Activated naive CD8-positive, alpha-beta T cell treated with anti-CD3 and anti-CD28 coated beads, Interleukin-2, amount 10 ng/mL, durations not matched to agents 7 days and 5 days (primary cell): ENCODE results near the gene PPIL1. TPM values are rescaled to one million over a fixed set of nuclear protein-coding genes. Genes with fewer than 3 reads are reported as not detected.
A peak's percentile ranks its signal among the peaks of the same experiment; 100 is the strongest.

Experiments
- ATAC-seq: fragments of 150-1000 bp; cut with Tn5 transposase; one replicate; pipeline ENCODE4 v1.10.0; 2021; ENCODE audit warnings: low read depth, moderate library complexity
- POLR2A ChIA-PET: fragments of 350-600 bp; sonication (Branson Sonifier 250); formaldehyde crosslinking; loops from one replicate; lab custom pipeline; 2021; ENCODE audit warnings: antibody characterized with exemption; lab: Charles Lee
- DNase-seq: peaks from one replicate; pipeline ENCODE4 v3.0.0; 2021
- H3K27ac Mint-ChIP-seq: one replicate; pipeline ENCODE4 v1.8.0; 2022; ENCODE audit warnings: mild to moderate bottlenecking, mixed read lengths
- H3K27me3 Mint-ChIP-seq: one replicate; pipeline ENCODE4 v1.8.0; 2022; ENCODE audit warnings: mild to moderate bottlenecking, moderate library complexity, mixed read lengths
- H3K36me3 Mint-ChIP-seq: one replicate; pipeline ENCODE4 v1.8.0; 2021; ENCODE audit warnings: mild to moderate bottlenecking, mixed read lengths
- H3K4me1 Mint-ChIP-seq: one replicate; pipeline ENCODE4 v1.8.0; 2021; ENCODE audit warnings: mixed read lengths
- H3K4me3 Mint-ChIP-seq: one replicate; pipeline ENCODE4 v1.8.0; 2022; ENCODE audit warnings: mild to moderate bottlenecking, moderate library complexity, mixed read lengths
- H3K9me3 Mint-ChIP-seq: one replicate; pipeline ENCODE4 v1.8.0; 2021; ENCODE audit warnings: mixed read lengths
- total RNA-seq, 2 experiments: library from RNA; stranded (reverse); gene quantifications; one replicate each; pipeline ENCODE4 v1.2.3, GENCODE V29; 2021

PPIL1 gene
- total RNA-seq, result 10 to 100 TPM; 18.5 to 19.9 TPM

GRCh38 chr6:36874443-36875249 lies at the start of gene PPIL1:
Gene PPIL1, minus strand, starts transcription at chr6:36874803. Its CDS starts 31 bp downstream, at chr6:36874772.
- DNase-seq (peak; percentile 87), ATAC-seq (peak; percentile 91)
- POLR2A ChIA-PET, result interaction anchor here (0.8 to 2.5 kb wide), 12 partner anchors 8 to 196 kb away, joined by 3 to 21 read pairs (median 4); partner anchors contain the start of genes C6orf89, CDKN1A and MTCH1
- Mint-ChIP-seq H3K4me3 (peak within 1 kb of the TSS; percentile 97), H3K27me3 (peaks cover 3% of the 10 kb centered on the region), H3K9me3 (no peaks in the 10 kb centered on the region), H3K27ac (peak within 1 kb of the TSS; percentile 98), H3K36me3 (peaks cover 8% of the 10 kb centered on the region), H3K4me1 (peaks cover 28% of the 10 kb centered on the region)

- Mint-ChIP-seq H3K4me3 (no peak overlapping the region), H3K4me1 (peaks cover 17% of the 10 kb centered on the region), H3K27me3 (no peaks in the 10 kb centered on the region), H3K9me3 (no peaks in the 10 kb centered on the region), H3K27ac (peak overlapping the region; percentile 3), H3K36me3 (peaks cover 12% of the 10 kb centered on the region)
- POLR2A ChIA-PET, result interaction anchor here (1.2 to 1.4 kb wide), 2 partner anchors 13 to 62 kb away, joined by 3 read pairs; partner anchors contain the start of gene MTCH1
- DNase-seq, result no peak
- ATAC-seq, result peak; percentile 65
These were observed 49.5 kb upstream of the PPIL1 start for GRCh38 chr6:36924131-36924530.

GRCh38 chr6:36920546-36920945 lies 45.9 kb upstream of the PPIL1 start:
- no peak for ATAC-seq
- Mint-ChIP-seq H3K9me3 (no peaks in the 10 kb centered on the region), H3K27ac (no peak overlapping the region), H3K4me3 (no peak overlapping the region), H3K36me3 (peaks cover 15% of the 10 kb centered on the region), H3K4me1 (peaks cover 12% of the 10 kb centered on the region), H3K27me3 (no peaks in the 10 kb centered on the region)
- POLR2A ChIA-PET, result no interaction called here
- DNase-seq, result no peak

- Mint-ChIP-seq H3K4me1 (peaks cover 7% of the 10 kb centered on the region), H3K27ac (no peak overlapping the region), H3K27me3 (no peaks in the 10 kb centered on the region), H3K36me3 (peaks cover 15% of the 10 kb centered on the region), H3K9me3 (no peaks in the 10 kb centered on the region), H3K4me3 (no peak overlapping the region)
- POLR2A ChIA-PET, result no interaction called here
- ATAC-seq, result no peak
- DNase-seq, result no peak
These were observed 45.4 kb upstream of the PPIL1 start for GRCh38 chr6:36920049-36920448.

- Mint-ChIP-seq H3K36me3 (peaks cover 25% of the 10 kb centered on the region), H3K27ac (no peak overlapping the region), H3K4me3 (no peak overlapping the region), H3K9me3 (no peaks in the 10 kb centered on the region), H3K4me1 (peaks cover 14% of the 10 kb centered on the region), H3K27me3 (no peaks in the 10 kb centered on the region)
- POLR2A ChIA-PET, result no interaction called here
- no peak for DNase-seq
- no peak for ATAC-seq
These were observed 43.1 kb upstream of the PPIL1 start for GRCh38 chr6:36917541-36918193.

GRCh38 chr6:36916126-36916525 lies 41.5 kb upstream of the PPIL1 start:
- peaks cover 31% of the 10 kb centered on the region for H3K36me3 Mint-ChIP-seq
- DNase-seq (no peak), ATAC-seq (no peak)
- H3K4me1 Mint-ChIP-seq, result peaks cover 26% of the 10 kb centered on the region
- POLR2A ChIA-PET, result interaction anchor here (1.1 kb wide), 1 partner anchor 260 kb away, joined by 3 read pairs; no protein-coding TSS in a partner anchor
- no peak overlapping the region for H3K4me3 Mint-ChIP-seq
- H3K27ac Mint-ChIP-seq, result peak overlapping the region; percentile 8
- no peaks in the 10 kb centered on the region for H3K9me3 Mint-ChIP-seq
- H3K27me3 Mint-ChIP-seq, result no peaks in the 10 kb centered on the region

GRCh38 chr6:36915599-36915998 lies 41.0 kb upstream of the PPIL1 start:
- no peak overlapping the region for H3K27ac Mint-ChIP-seq
- peaks cover 30% of the 10 kb centered on the region for H3K4me1 Mint-ChIP-seq
- POLR2A ChIA-PET, result interaction anchor here (1.1 kb wide), 1 partner anchor 261 kb away, joined by 3 read pairs; no protein-coding TSS in a partner anchor
- no peaks in the 10 kb centered on the region for H3K9me3 Mint-ChIP-seq
- H3K36me3 Mint-ChIP-seq, result peaks cover 30% of the 10 kb centered on the region
- DNase-seq (no peak), ATAC-seq (no peak)
- no peaks in the 10 kb centered on the region for H3K27me3 Mint-ChIP-seq
- no peak overlapping the region for H3K4me3 Mint-ChIP-seq

- POLR2A ChIA-PET, result interaction anchor here (1.1 kb wide), 1 partner anchor 12 kb away, joined by 3 read pairs; no protein-coding TSS in a partner anchor
- Mint-ChIP-seq H3K27me3 (no peaks in the 10 kb centered on the region), H3K4me3 (no peak overlapping the region), H3K9me3 (no peaks in the 10 kb centered on the region), H3K4me1 (peaks cover 30% of the 10 kb centered on the region), H3K27ac (peak overlapping the region; percentile 7), H3K36me3 (peaks cover 29% of the 10 kb centered on the region)
- ATAC-seq (no peak), DNase-seq (no peak)
These were observed 39.7 kb upstream of the PPIL1 start for GRCh38 chr6:36914227-36914794.

GRCh38 chr6:36913082-36913481 lies 38.5 kb upstream of the PPIL1 start:
- Mint-ChIP-seq H3K27me3 (no peaks in the 10 kb centered on the region), H3K4me3 (peak overlapping the region; percentile 84), H3K9me3 (no peaks in the 10 kb centered on the region), H3K36me3 (peaks cover 29% of the 10 kb centered on the region), H3K4me1 (peaks cover 31% of the 10 kb centered on the region), H3K27ac (peak overlapping the region; percentile 86)
- no peak for DNase-seq
- POLR2A ChIA-PET, result interaction anchor here (0.8 to 1.8 kb wide), 5 partner anchors 13 to 105 kb away, joined by 3 to 4 read pairs (median 3); partner anchors contain the start of gene MTCH1
- no peak for ATAC-seq

GRCh38 chr6:36912586-36912985 lies 38.0 kb upstream of the PPIL1 start:
- H3K4me1 Mint-ChIP-seq, result peaks cover 32% of the 10 kb centered on the region
- H3K27ac Mint-ChIP-seq, result peak overlapping the region; percentile 86
- peak; percentile 89 for ATAC-seq
- peak overlapping the region; percentile 84 for H3K4me3 Mint-ChIP-seq
- POLR2A ChIA-PET, result interaction anchor here (0.6 to 1.8 kb wide), 6 partner anchors 25 to 143 kb away, joined by 3 to 4 read pairs (median 3); partner anchors contain the start of genes MTCH1 and PI16
- H3K9me3 Mint-ChIP-seq, result no peaks in the 10 kb centered on the region
- peaks cover 29% of the 10 kb centered on the region for H3K36me3 Mint-ChIP-seq
- peak; percentile 44 for DNase-seq
- H3K27me3 Mint-ChIP-seq, result no peaks in the 10 kb centered on the region

GRCh38 chr6:36912030-36912454 lies 37.4 kb upstream of the PPIL1 start:
- no peaks in the 10 kb centered on the region for H3K27me3 Mint-ChIP-seq
- H3K36me3 Mint-ChIP-seq, result peaks cover 29% of the 10 kb centered on the region
- POLR2A ChIA-PET, result interaction anchor here (0.6 to 1.8 kb wide), 5 partner anchors 25 to 143 kb away, joined by 3 to 4 read pairs (median 3); partner anchors contain the start of gene PI16
- no peak for DNase-seq
- H3K27ac Mint-ChIP-seq, result peak overlapping the region; percentile 86
- no peaks in the 10 kb centered on the region for H3K9me3 Mint-ChIP-seq
- H3K4me3 Mint-ChIP-seq, result peak overlapping the region; percentile 84
- ATAC-seq, result peak; percentile 38
- H3K4me1 Mint-ChIP-seq, result peaks cover 32% of the 10 kb centered on the region

GRCh38 chr6:36908747-36909146 lies 34.1 kb upstream of the PPIL1 start:
- Mint-ChIP-seq H3K27me3 (no peaks in the 10 kb centered on the region), H3K36me3 (peaks cover 25% of the 10 kb centered on the region), H3K27ac (no peak overlapping the region), H3K4me1 (peaks cover 29% of the 10 kb centered on the region), H3K4me3 (no peak overlapping the region), H3K9me3 (no peaks in the 10 kb centered on the region)
- DNase-seq (no peak), ATAC-seq (no peak)
- POLR2A ChIA-PET, result no interaction called here

- H3K27me3 Mint-ChIP-seq, result no peaks in the 10 kb centered on the region
- no peak overlapping the region for H3K27ac Mint-ChIP-seq
- H3K4me3 Mint-ChIP-seq, result no peak overlapping the region
- peaks cover 26% of the 10 kb centered on the region for H3K36me3 Mint-ChIP-seq
- POLR2A ChIA-PET, result no interaction called here
- ATAC-seq (no peak), DNase-seq (no peak)
- H3K9me3 Mint-ChIP-seq, result no peaks in the 10 kb centered on the region
- peaks cover 23% of the 10 kb centered on the region for H3K4me1 Mint-ChIP-seq
These were observed 33.2 kb upstream of the PPIL1 start for GRCh38 chr6:36907781-36908180.
